A549 treated with ZK216348 at 1 μM for 4 hours (cell line): ENCODE data around the gene NUDT8. TPM values are rescaled to one million over a fixed set of nuclear protein-coding genes. Genes with fewer than 3 reads are reported as not detected.

Experiments
- total RNA-seq: library from RNA; stranded (reverse); fragments of 200-300 nt; extraction: Qiagen RNA extraction; gene quantifications from 5 replicates; pipeline ENCODE4 v1.2.3, GENCODE V29; 2022; ENCODE audit warnings: low read depth

Gene NUDT8, protein sequence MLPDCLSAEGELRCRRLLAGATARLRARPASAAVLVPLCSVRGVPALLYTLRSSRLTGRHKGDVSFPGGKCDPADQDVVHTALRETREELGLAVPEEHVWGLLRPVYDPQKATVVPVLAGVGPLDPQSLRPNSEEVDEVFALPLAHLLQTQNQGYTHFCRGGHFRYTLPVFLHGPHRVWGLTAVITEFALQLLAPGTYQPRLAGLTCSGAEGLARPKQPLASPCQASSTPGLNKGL
- 6.4 to 15.4 TPM (median 13.7 TPM) in 5 replicates for total RNA-seq

DNA sequence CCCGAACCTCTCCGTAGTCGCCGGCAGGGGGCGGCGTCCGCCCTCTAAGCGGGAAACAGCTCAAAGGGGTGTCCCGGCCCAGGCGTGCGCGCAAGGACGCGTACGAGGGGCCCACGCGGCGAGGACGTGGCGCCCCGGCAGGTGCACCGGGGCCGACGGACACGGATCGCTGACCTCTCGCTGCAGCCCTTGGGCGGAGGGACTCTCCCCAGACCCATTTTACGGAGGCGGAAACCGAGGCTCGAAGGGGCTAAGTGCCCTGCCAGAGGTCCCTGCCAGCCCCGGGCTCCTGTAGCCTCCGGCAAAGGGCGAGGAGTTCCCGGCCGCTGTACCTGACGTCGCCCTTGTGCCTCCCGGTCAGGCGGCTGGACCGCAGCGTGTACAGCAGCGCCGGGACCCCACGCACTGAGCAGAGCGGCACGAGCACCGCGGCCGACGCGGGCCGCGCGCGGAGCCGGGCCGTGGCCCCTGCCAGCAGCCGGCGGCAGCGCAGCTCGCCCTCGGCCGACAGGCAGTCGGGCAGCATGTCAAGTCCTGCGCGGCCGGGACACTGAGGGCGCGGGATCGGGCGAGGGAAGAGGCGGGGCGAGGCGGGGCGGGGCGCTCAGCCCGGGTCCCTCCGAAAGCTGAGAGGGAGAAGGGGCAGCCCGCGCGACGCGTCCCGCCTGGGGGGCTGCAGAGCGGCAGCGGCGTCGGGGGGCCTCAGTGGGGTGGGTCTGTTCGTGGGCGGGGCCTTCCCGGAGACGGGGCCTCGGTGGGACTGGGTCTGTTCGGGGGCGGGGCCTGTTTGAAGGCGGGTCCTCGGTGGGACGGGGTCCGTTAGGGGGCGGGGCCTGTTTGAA, at the start of gene NUDT8:
TSS of gene NUDT8 (minus strand) at position 552 of the 842 bp plus-strand sequence. CDS start at position 526, 26 bp downstream.

DNA sequence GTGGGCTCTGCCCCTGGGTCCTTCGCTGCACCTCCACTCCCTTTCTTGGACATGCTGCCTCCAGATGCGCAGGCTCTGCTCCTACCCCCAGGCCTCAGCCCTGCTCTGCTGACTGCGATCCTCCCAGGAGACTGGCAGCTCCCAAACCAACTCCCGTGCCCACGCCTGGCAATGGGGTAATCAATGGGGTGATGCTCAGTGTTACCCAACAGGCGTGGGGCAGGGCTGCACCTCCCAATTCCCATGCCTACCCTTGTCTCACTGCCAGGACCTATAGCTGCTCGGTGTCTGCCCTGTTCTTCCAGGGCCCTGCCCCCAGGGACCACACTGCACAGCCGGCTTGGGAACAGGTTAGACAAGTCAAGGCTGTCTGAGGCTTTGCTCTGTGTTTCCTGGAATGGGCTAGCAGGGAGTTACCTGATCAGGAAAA, 44.7 kb upstream of the NUDT8 start, which contains the start of gene ALDH3B2:
TSS of gene ALDH3B2 (minus strand) at position 182 of the 430 bp plus-strand sequence. CDS start 7,688 bp downstream, outside the sequence.

DNA sequence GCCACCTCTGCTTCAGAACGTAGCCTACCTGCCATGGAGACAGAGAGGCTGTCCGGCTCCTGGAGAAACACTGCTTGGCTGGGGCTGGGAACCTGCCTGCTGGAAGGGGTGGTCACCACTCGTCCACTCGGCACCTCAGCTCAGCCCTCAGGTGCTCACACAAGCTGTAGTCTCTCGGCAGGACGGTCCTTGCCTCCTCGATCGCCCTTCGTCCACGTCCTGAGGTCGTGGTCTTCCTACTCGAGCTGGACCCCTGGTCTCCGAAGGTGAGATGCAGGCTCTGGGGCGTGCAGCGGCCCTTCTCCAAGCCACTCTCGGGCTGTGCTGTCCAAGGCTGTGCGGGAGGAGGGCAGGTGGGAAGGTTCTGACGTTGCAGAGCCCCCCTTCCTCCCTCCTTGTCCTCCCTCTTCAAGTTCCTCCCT, 9.7 kb upstream of the NUDT8 start, which contains the start of gene TBX10:
TSS of gene TBX10 (minus strand) at position 326 of the 422 bp plus-strand sequence. CDS start at position 35, 291 bp downstream.

DNA sequence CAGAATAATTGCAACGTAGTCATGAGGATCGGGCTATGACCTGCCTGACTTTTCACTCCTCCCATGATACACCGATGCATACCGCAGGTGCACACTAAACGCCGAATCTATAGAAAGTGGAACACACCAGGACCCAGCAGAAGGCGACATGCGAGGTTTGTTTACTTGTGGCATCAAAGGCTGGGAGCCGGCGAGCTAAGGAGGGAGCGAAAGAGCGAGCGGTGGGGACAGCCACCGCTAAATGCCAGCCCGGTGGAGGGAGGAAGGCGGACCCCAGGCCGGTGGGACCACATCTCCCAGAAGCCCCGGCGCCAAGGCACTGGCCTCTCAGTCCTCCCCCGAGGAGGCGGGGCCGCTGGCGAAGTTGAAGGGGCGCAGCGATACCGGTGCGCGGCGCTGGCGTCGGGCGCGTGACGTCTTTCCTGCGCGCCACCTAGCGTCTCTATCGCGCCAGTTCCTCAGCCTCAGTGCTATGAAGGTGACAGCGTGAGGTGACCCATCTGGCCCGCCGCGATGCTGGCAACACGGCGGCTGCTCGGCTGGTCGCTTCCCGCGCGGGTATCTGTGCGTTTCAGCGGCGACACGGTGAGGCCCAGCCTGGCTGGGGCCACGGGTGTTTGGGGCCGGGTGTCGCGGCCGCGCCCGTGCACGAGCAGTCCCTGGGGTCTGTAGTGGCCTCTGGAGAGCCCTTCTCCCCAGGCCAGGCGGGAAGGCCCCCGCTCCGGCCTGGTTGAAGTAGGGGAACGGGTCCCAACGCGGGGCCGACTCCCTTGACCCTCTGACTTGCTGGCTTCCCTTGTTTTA, 23.0 kb downstream of the NUDT8 start, which contains the start of gene NDUFV1:
TSS of gene NDUFV1 (plus strand) at position 445 of the 804 bp plus-strand sequence. CDS start at position 514, 69 bp downstream.

DNA sequence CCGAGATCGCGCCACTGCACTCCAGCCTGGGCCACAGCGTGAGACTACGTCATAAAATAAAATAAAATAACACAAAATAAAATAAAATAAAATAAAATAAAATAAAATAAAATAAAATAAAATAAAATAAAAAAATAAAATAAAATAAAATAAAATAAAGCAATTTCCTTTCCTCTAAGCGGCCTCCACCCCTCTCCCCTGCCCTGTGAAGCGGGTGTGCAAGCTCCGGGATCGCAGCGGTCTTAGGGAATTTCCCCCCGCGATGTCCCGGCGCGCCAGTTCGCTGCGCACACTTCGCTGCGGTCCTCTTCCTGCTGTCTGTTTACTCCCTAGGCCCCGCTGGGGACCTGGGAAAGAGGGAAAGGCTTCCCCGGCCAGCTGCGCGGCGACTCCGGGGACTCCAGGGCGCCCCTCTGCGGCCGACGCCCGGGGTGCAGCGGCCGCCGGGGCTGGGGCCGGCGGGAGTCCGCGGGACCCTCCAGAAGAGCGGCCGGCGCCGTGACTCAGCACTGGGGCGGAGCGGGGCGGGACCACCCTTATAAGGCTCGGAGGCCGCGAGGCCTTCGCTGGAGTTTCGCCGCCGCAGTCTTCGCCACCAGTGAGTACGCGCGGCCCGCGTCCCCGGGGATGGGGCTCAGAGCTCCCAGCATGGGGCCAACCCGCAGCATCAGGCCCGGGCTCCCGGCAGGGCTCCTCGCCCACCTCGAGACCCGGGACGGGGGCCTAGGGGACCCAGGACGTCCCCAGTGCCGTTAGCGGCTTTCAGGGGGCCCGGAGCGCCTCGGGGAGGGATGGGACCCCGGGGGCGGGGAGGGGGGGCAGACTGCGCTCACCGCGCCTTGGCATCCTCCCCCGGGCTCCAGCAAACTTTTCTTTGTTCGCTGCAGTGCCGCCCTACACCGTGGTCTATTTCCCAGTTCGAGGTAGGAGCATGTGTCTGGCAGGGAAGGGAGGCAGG, 46.2 kb downstream of the NUDT8 start, which contains the start of gene GSTP1:
TSS of gene GSTP1 (plus strand) at position 566 of the 958 bp plus-strand sequence. CDS start at position 598, 32 bp downstream.

Other genes with a start within 250 kb of the NUDT8 start
- 19.5 to 36.8 TPM (median 32.0 TPM) in 5 replicates for gene RAD9A, start 238.0 kb downstream of the NUDT8 start, total RNA-seq
- 240 to 296 TPM (median 291 TPM) in 5 replicates for gene PPP1CA, start 228.1 kb downstream of the NUDT8 start, total RNA-seq
- 0.04 to 0.21 TPM (median 0.15 TPM) in 3 of 5 replicates, not detected in the others for gene TBC1D10C, start 225.9 kb downstream of the NUDT8 start, total RNA-seq
- 0.08 to 0.21 TPM (median 0.14 TPM) in 5 replicates for gene CARNS1, start 214.3 kb downstream of the NUDT8 start, total RNA-seq
- 33.7 to 50.6 TPM (median 48.8 TPM) in 5 replicates for gene RPS6KB2, start 201.4 kb downstream of the NUDT8 start, total RNA-seq
- 0.22 to 0.62 TPM in 2 of 5 replicates, not detected in the others for gene PTPRCAP, start 192.3 kb downstream of the NUDT8 start, total RNA-seq
- gene CORO1B, start 186.5 kb downstream of the NUDT8 start, total RNA-seq: 38.0 to 67.3 TPM (median 57.2 TPM) in 5 replicates
- 0.13 TPM in 1 of 5 replicates, not detected in the others for gene GPR152, start 177.2 kb downstream of the NUDT8 start, total RNA-seq
- not detected in 5 replicates for gene CABP4, start 174.6 kb downstream of the NUDT8 start, total RNA-seq
- 36.4 to 70.3 TPM (median 62.1 TPM) in 5 replicates for gene TMEM134, start 160.7 kb downstream of the NUDT8 start, total RNA-seq
- gene AIP, start 146.9 kb downstream of the NUDT8 start, total RNA-seq: 43.6 to 48.9 TPM (median 48.0 TPM) in 5 replicates
- gene PITPNM1, start 124.6 kb downstream of the NUDT8 start, total RNA-seq: 34.1 to 60.5 TPM (median 47.3 TPM) in 5 replicates
- 50.3 to 95.2 TPM (median 85.4 TPM) in 5 replicates for gene CDK2AP2, start 121.8 kb downstream of the NUDT8 start, total RNA-seq
- not detected in 5 replicates for gene CABP2, start 106.5 kb downstream of the NUDT8 start, total RNA-seq
- gene GSTP1, start 46.1 kb downstream of the NUDT8 start, total RNA-seq: 1,131 to 1,719 TPM (median 1,604 TPM) in 5 replicates
- gene NDUFV1, start 23.0 kb downstream of the NUDT8 start, total RNA-seq: 128 to 159 TPM (median 152 TPM) in 5 replicates
- not detected in 5 replicates for gene TBX10, start 9.8 kb upstream of the NUDT8 start, total RNA-seq
- gene ACY3, start 20.8 kb upstream of the NUDT8 start, total RNA-seq: 0.60 to 1.4 TPM (median 1.3 TPM) in 5 replicates
- not detected in 5 replicates for gene ALDH3B2, start 44.7 kb upstream of the NUDT8 start, total RNA-seq